ENCODE results near the gene SLC48A1. TPM values are rescaled to one million over a fixed set of nuclear protein-coding genes. Genes with fewer than 3 reads are reported as not detected.

Gene SLC48A1
- total RNA-seq, 2 experiments from 2014 or later: 4.5 to 5.8 TPM

DNA sequence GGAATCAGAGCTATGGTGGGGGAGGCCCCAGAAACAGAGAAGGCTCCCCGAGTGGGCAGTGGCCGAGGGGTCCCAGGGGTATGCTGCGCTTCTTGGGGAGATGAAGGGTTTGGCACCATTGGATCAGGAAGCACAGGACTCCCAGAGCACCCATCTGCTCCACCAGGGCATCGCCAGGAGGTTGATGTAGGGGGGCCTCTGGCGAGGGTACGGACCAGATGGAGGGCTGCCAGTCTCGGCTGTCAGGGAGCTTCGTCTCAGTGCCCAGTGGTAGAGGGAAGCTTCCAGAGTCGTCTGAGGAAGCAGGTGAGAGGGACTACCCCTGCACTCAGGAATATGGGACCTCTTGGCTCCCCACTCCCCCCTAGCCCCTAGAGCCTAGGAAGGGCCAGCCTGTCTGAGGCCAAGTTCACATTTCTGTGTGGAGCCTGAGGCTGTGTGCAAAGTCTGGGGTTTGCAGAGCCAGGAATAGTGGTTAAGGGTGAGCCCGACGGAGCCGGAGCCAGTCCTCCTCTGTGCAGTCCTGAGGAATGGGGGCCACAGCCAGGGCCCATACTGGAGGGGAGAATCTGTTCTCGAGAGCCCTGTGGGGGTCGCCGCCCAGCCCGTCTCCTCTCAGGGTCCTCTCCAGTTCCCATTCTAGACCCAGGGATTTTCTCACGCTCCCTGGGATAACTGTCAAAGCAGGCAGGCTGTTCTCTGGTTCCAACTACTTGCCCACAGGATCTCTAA lies 10.2 kb downstream of the SLC48A1 start:
- Histone ChIP-seq H3K9me3 (ENCODE audit: control insufficient read depth in 1 of 2, insufficient read depth in 1 of 2, low read length in 2 of 2) (no peaks in the 10 kb centered on the region), H3K36me3 (ENCODE audit: insufficient read depth, low read length) (peaks cover 54% of the 10 kb centered on the region), H3K27ac (ENCODE audit: low read depth in 1 of 2, low read length in 2 of 2) (no peak overlapping the region), H3K4me1 (ENCODE audit: insufficient read depth, low read length) (peaks cover 11% of the 10 kb centered on the region), H3K4me3 (ENCODE audit: low read length) (no peak overlapping the region), H3K27me3 (ENCODE audit: control insufficient read depth in 1 of 2, insufficient read depth in 2 of 2, low read length in 2 of 2) (no peaks in the 10 kb centered on the region)
- CTCF ChIA-PET: interaction anchor here (0.9 kb wide), 1 partner anchor 68 kb away, joined by 3 read pairs; no protein-coding TSS in a partner anchor
- intact Hi-C loops (cut with DNase I, micrococcal nuclease): no loop called here
- Mint-ChIP-seq H3K27me3 (no peaks in the 10 kb centered on the region), H3K27ac (no peak overlapping the region), H3K4me1 (ENCODE audit: low read depth) (peaks cover 8% of the 10 kb centered on the region), H3K4me3 (no peak overlapping the region), H3K36me3 (ENCODE audit: low read depth) (peaks cover 55% of the 10 kb centered on the region), H3K9me3 (no peaks in the 10 kb centered on the region)
- no peak for ATAC-seq (ENCODE audit: poor library complexity)
- DNase-seq: no peak
- POLR2A ChIA-PET: no interaction called here
- TF ChIP-seq, protein P1, sequence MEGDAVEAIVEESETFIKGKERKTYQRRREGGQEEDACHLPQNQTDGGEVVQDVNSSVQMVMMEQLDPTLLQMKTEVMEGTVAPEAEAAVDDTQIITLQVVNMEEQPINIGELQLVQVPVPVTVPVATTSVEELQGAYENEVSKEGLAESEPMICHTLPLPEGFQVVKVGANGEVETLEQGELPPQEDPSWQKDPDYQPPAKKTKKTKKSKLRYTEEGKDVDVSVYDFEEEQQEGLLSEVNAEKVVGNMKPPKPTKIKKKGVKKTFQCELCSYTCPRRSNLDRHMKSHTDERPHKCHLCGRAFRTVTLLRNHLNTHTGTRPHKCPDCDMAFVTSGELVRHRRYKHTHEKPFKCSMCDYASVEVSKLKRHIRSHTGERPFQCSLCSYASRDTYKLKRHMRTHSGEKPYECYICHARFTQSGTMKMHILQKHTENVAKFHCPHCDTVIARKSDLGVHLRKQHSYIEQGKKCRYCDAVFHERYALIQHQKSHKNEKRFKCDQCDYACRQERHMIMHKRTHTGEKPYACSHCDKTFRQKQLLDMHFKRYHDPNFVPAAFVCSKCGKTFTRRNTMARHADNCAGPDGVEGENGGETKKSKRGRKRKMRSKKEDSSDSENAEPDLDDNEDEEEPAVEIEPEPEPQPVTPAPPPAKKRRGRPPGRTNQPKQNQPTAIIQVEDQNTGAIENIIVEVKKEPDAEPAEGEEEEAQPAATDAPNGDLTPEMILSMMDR (IDR thresholded peaks at IDR 0.05): no peak

DNA sequence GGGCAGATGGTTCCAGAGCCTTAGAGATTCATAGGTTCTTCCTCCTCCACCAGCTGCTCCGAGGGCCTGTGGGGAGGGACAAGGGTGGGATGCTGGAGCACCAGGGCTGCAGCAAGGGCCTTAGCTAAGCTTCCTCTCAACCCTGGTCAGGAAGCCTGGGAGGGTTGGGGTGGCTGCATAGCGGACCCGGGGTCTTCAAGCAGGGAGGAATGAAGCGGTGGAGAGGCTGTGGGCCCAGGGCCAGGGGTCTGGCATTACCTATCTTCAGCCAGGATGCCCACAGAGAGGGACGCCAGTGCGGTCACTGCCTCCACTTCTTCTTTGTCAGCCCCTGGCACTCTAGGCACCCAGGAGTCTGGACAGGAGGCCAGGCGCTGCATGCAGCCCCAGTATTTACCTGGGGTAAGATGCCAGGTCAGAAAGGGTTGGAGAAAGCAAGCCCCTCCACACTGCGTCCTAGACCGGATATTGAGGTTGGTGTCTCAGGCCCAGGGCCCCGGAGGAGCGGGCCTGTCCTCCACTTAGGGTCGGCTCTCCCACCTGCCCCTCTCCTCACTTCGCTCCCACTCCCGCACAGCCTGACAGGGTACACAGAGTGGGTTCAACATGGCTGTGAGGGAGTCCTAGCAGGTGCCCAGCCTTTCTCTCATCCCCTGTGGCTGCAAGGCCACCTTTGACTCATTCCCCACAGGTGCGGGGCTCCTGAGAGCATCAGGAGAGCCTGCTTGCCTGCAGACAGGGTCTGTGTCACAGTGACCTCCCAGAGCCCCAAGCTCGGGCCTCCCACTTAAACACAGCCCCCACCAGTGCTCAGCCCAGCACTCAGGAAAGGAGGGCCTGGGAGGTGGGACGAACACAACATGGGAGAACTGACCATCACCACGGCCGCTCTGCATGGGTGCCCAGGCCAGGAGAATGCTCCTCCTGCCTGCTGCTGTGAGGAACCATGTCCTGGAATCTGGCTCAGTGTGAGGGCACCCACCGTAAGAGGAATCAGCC lies 11.1 kb downstream of the SLC48A1 start:
- ATAC-seq (ENCODE audit: poor library complexity) (no peak), DNase-seq (no peak)
- no peaks in the 10 kb centered on the region for H3K9me3 ChIP-seq (ENCODE audit: control insufficient read depth in 1 of 2, insufficient read depth in 1 of 2, low read length in 2 of 2)
- peaks cover 64% of the 10 kb centered on the region for H3K36me3 ChIP-seq (ENCODE audit: insufficient read depth, low read length)
- Mint-ChIP-seq H3K27ac (no peak overlapping the region), H3K9me3 (no peaks in the 10 kb centered on the region), H3K4me1 (ENCODE audit: low read depth) (peaks cover 5% of the 10 kb centered on the region), H3K4me3 (no peak overlapping the region), H3K36me3 (ENCODE audit: low read depth) (peaks cover 64% of the 10 kb centered on the region), H3K27me3 (no peaks in the 10 kb centered on the region)
- ChIA-PET CTCF (interaction anchor here (3.3 kb wide), 1 partner anchor 54 kb away, joined by 10 read pairs; no protein-coding TSS in a partner anchor), POLR2A (interaction anchor here (0.9 kb wide), 1 partner anchor 11 kb away, joined by 3 read pairs; the partner anchor contains the start of gene SLC48A1)
- no peaks in the 10 kb centered on the region for H3K27me3 ChIP-seq (ENCODE audit: control insufficient read depth in 1 of 2, insufficient read depth in 2 of 2, low read length in 2 of 2)
- H3K27ac ChIP-seq (ENCODE audit: low read depth in 1 of 2, low read length in 2 of 2): no peak overlapping the region
- H3K4me1 ChIP-seq (ENCODE audit: insufficient read depth, low read length): peaks cover 8% of the 10 kb centered on the region
- intact Hi-C loops (cut with DNase I, micrococcal nuclease): no loop called here
- TF ChIP-seq, protein P1 (IDR thresholded peaks at IDR 0.05): no peak
- no peak overlapping the region for H3K4me3 ChIP-seq (ENCODE audit: low read length)

DNA sequence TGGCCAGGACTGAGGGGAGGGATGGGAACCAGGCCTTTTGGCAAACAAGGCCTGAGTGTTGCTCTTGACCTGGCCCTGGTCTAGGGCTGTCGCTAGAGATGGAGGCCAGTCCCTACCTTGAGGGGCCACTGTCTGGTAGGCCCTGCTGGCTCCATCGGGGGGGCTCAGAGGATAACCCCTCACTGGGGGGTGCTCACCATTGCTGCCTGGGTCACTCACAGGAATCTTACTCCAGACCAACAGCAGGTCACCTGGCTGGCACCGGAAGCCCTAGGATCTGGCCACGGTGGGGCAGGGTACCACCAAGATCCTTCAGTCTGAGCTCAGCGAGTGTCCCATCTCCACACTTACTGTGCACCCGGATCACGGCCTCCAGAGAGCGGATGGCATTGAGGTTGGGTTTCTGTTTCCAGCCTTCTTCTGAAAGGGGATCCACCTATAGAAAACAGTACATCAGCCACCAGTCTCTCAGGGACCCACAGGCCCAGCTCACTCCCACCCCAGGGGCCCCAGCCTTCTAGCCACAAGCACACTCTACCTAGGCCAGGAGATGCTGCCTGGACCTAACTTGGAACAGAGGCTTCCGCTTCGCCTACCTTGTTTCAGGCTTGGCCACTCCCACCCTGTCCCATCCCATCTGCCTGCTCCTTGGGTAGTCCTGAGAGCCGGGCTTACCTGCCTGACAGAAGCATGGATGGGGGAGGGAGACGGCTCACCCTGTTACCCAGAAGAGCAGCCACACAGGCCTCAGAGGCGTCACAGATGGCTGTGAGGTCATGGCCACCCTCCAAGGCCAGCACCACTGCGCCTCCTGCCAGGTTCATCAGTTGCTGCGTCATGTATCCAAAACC lies 12.2 kb downstream of the SLC48A1 start:
- H3K9me3 Mint-ChIP-seq: no peaks in the 10 kb centered on the region
- H3K4me3 Mint-ChIP-seq: no peak overlapping the region
- Histone ChIP-seq H3K4me3 (ENCODE audit: low read length) (no peak overlapping the region), H3K4me1 (ENCODE audit: insufficient read depth, low read length) (no peaks in the 10 kb centered on the region), H3K9me3 (ENCODE audit: control insufficient read depth in 1 of 2, insufficient read depth in 1 of 2, low read length in 2 of 2) (no peaks in the 10 kb centered on the region), H3K27me3 (ENCODE audit: control insufficient read depth in 1 of 2, insufficient read depth in 2 of 2, low read length in 2 of 2) (no peaks in the 10 kb centered on the region), H3K36me3 (ENCODE audit: insufficient read depth, low read length) (peaks cover 75% of the 10 kb centered on the region), H3K27ac (ENCODE audit: low read depth in 1 of 2, low read length in 2 of 2) (no peak overlapping the region)
- POLR2A ChIA-PET: interaction anchor here (0.9 to 1.1 kb wide), 2 partner anchors 12 to 44 kb away, joined by 3 read pairs; partner anchors contain the start of gene SLC48A1
- no peaks in the 10 kb centered on the region for H3K4me1 Mint-ChIP-seq (ENCODE audit: low read depth)
- intact Hi-C loops (cut with DNase I, micrococcal nuclease): no loop called here
- H3K27me3 Mint-ChIP-seq: no peaks in the 10 kb centered on the region
- H3K36me3 Mint-ChIP-seq (ENCODE audit: low read depth): peaks cover 71% of the 10 kb centered on the region
- ATAC-seq (ENCODE audit: poor library complexity) (no peak), DNase-seq (no peak)
- TF ChIP-seq, protein P1 (IDR thresholded peaks at IDR 0.05): no peak
- CTCF ChIA-PET: interaction anchor here (3.3 kb wide), 1 partner anchor 53 kb away, joined by 10 read pairs; no protein-coding TSS in a partner anchor
- H3K27ac Mint-ChIP-seq: no peak overlapping the region
